Esophagus squamous epithelium (tissue), 5 donors: Measurements from ENCODE around the gene PAM. TPM values are rescaled to one million over a fixed set of nuclear protein-coding genes. Genes with fewer than 3 reads are reported as not detected.

Source experiments
- DNase-seq: peaks from one replicate; lab custom pipeline; 2025; lab: John Stamatoyannopoulos, UW
- H3K27ac ChIP-seq, 4 donors: fragments of 200-600 bp; sonication (generic); one replicate each; pipeline ENCODE4 v1.5.1; 2016 to 2019; ENCODE audit warnings: mild to moderate bottlenecking in 1 of 4
- H3K27me3 ChIP-seq, 4 donors: fragments of 200-600 bp; sonication (generic); 1 replicate in 3 of 4; 2 replicates in 1 of 4; pipeline versions ENCODE4 v1.5.1 to v1.6.0; 2017 to 2021; ENCODE audit warnings: antibody characterized with exemption in 1 of 4
- H3K36me3 ChIP-seq, 3 donors: fragments of 200-600 bp; sonication (generic); one replicate each; pipeline ENCODE4 v1.5.1; 2016 to 2019
- H3K4me1 ChIP-seq, 3 donors: fragments of 200-600 bp; sonication (generic); one replicate each; pipeline ENCODE4 v1.5.1; 2017 to 2019
- H3K4me3 ChIP-seq, 4 donors: fragments of 200-600 bp; sonication (generic); 1 replicate in 3 of 4; 2 replicates in 1 of 4; pipeline ENCODE4 v1.5.1; 2016 to 2019; ENCODE audit warnings: mild to moderate bottlenecking in 2 of 4, moderate library complexity in 1 of 4
- H3K9me3 ChIP-seq, 3 donors: fragments of 200-600 bp; sonication (generic); one replicate each; pipeline ENCODE4 v1.5.1; 2016 to 2019
- CTCF ChIP-seq, 6 experiments: fragments of 450-650 bp in 4 of 6; fragments of 200-600 bp in 2 of 6; sonication (generic) in 2 of 6; IDR thresholded peaks; one replicate each; pipeline ENCODE4 v1.5.1; 2016 to 2019; ENCODE audit warnings: antibody characterized with exemption in 6 of 6, mild to moderate bottlenecking in 4 of 6, moderate library complexity in 4 of 6
- POLR2A ChIP-seq, 4 donors: fragments of 450-650 bp; IDR thresholded peaks; one replicate each; pipeline ENCODE4 v1.6.1; 2017; ENCODE audit warnings: antibody characterized with exemption in 4 of 4, mild to moderate bottlenecking in 4 of 4, moderate library complexity in 3 of 4
- WGBS, 2 donors: methylation state at CpG; one replicate each; pipeline ENCODE4 v1.1.5; 2018; 5-methylcytosine and 5-hydroxymethylcytosine counted together
- intact Hi-C: fragments of 100-400 bp; cut with DNase I; formaldehyde crosslinking; loops from one replicate; pipeline ENCODE4 v1.15.0; 2022
- total RNA-seq, 4 donors: library from RNA; depleted of rRNA; stranded (reverse); fragments of >200 nt; gene quantifications; one replicate each; pipeline ENCODE4 v1.1.0, GENCODE V29; 2016
- donor health status: DM: yes; HTN: yes; CAD: no.

PAM gene
- total RNA-seq, 4 donors from 2014 or later = 33.0 to 88.5 (median 53.8) TPM

GRCh38 chr5:102778478-102778877 lies 23.4 kb downstream of the PAM start:
- no peak for DNase-seq
- Histone ChIP-seq H3K4me1 (peaks cover 0 to 26% (median 10%) of the 10 kb centered on the region in 3 donors), H3K4me3 (no peak overlapping the region), H3K27me3 (no peaks in the 10 kb centered on the region), H3K36me3 (no peaks in the 10 kb centered on the region), H3K27ac (no peak overlapping the region), H3K9me3 (no peaks in the 10 kb centered on the region)
- WGBS, 2 donors = 42 to 46% methylated on average over 3 of the region's 3 CpGs
- intact Hi-C loops = no loop called here
- TF ChIP-seq CTCF (IDR thresholded peaks at IDR 0.05) (no peak), POLR2A (IDR thresholded peaks at IDR 0.05) (no peak)

GRCh38 chr5:102781359-102781758 lies 26.3 kb downstream of the PAM start:
- DNase-seq = no peak
- no peaks in the 10 kb centered on the region for H3K27me3 ChIP-seq
- no peak overlapping the region for H3K4me3 ChIP-seq
- no peak overlapping the region for H3K27ac ChIP-seq
- peaks cover 0 to 26% (median 10%) of the 10 kb centered on the region in 3 donors for H3K4me1 ChIP-seq
- no peaks in the 10 kb centered on the region for H3K9me3 ChIP-seq
- no peak for TF ChIP-seq CTCF (IDR thresholded peaks at IDR 0.05)
- no peak for TF ChIP-seq POLR2A (IDR thresholded peaks at IDR 0.05)
- intact Hi-C loops = no loop called here
- H3K36me3 ChIP-seq = no peaks in the 10 kb centered on the region

- WGBS, 2 donors = 62 to 68% methylated on average over 5 of the region's 5 CpGs
- intact Hi-C loops = no loop called here
- H3K9me3 ChIP-seq = no peaks in the 10 kb centered on the region
- H3K36me3 ChIP-seq = no peaks in the 10 kb centered on the region
- no peak overlapping the region for H3K27ac ChIP-seq
- H3K27me3 ChIP-seq = no peaks in the 10 kb centered on the region
- H3K4me1 ChIP-seq = peaks cover 0 to 26% (median 10%) of the 10 kb centered on the region in 3 donors
- no peak for DNase-seq
- no peak overlapping the region for H3K4me3 ChIP-seq
- TF ChIP-seq POLR2A (IDR thresholded peaks at IDR 0.05) (no peak), CTCF (IDR thresholded peaks at IDR 0.05) (no peak)
Observed at GRCh38 chr5:102781786-102782185, 26.7 kb downstream of the PAM start.

- peaks cover 0 to 26% (median 10%) of the 10 kb centered on the region in 3 donors for H3K4me1 ChIP-seq
- no peaks in the 10 kb centered on the region for H3K9me3 ChIP-seq
- intact Hi-C loops = no loop called here
- TF ChIP-seq CTCF (IDR thresholded peaks at IDR 0.05) (no peak), POLR2A (IDR thresholded peaks at IDR 0.05) (no peak)
- 49 to 52% methylated on average over 3 of the region's 3 CpGs for WGBS, 2 donors
- H3K36me3 ChIP-seq = no peaks in the 10 kb centered on the region
- no peak overlapping the region for H3K27ac ChIP-seq
- H3K4me3 ChIP-seq = no peak overlapping the region
- no peak for DNase-seq
- no peaks in the 10 kb centered on the region for H3K27me3 ChIP-seq
Observed at GRCh38 chr5:102782217-102782872, 27.2 kb downstream of the PAM start.

- Histone ChIP-seq H3K27me3 (no peaks in the 10 kb centered on the region), H3K4me1 (peaks cover 0 to 6% (median 4%) of the 10 kb centered on the region in 3 donors), H3K27ac (no peak overlapping the region), H3K9me3 (no peaks in the 10 kb centered on the region), H3K4me3 (no peak overlapping the region), H3K36me3 (no peaks in the 10 kb centered on the region)
- intact Hi-C loops = no loop called here
- no peak for TF ChIP-seq CTCF (IDR thresholded peaks at IDR 0.05)
- WGBS, 2 donors = 97 to 100% methylated on average over 2 of the region's 2 CpGs
- DNase-seq = no peak
Observed at GRCh38 chr5:102787134-102787533, 32.0 kb downstream of the PAM start.
